HG02870 (cell line): ENCODE results near the gene KRTAP1-5.
"Not testable (repeated sequence)": the region's sequence is repeated elsewhere in the genome, so short reads cannot be mapped to it uniquely, and the experiment has no call there.

ENCODE experiments used
- ATAC-seq: cut with Tn5 transposase; IDR thresholded peaks from one replicate; pipeline ENCODE4 v1.9.1; 2021; ENCODE audit warnings: mild to moderate bottlenecking, moderate library complexity; ENCODE audit not compliant: unreplicated experiment

The KRTAP1-5 gene

DNA sequence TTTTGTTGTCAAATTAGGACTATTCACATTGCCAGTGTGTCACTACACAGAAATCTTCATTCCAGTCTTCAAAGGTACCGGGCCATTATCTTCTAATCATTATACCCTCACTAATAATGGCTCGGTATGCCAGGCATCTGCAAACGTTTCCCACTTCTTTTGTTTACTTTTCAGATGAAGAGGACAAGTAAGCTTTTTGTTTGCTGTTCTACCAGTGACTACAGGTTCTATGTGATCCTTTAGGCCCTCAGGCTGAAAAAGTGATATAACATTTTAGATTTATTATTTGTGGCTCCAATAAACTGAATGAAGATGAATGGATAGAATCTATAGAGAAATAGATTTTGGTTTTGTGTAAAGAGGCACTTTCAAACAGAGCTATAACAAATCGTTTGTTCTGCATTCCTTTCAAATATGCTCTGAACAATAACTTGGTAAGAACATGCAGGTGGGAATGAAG, 17.7 kb downstream of the KRTAP1-5 start:
- no peak for ATAC-seq

DNA sequence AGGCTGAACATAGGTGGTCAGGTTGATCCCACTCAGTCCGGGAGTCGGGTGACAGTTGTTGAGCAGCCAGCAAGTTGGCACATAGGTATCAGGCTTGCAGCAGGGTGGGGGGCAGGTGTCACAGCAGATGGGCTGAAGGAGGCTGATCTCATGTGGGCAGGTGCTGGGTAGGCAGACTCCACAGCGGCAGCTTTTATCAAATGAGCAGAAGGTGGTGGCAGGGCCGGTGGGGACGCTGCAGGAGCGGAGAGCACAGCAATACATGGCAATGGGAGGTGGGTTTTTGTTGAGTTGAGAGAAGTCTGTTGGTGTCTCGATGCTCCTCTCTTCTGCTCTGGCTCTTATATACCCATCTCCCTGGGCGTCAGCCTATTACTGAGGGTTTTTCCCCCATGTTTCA, 18.2 kb downstream of the KRTAP1-5 start, which contains the start of gene KRTAP3-1:
Gene KRTAP3-1, minus strand, starts transcription at position 318 of the 400 bp plus-strand sequence. Its CDS starts 54 bp downstream, at position 264.
- ATAC-seq = no peak

DNA sequence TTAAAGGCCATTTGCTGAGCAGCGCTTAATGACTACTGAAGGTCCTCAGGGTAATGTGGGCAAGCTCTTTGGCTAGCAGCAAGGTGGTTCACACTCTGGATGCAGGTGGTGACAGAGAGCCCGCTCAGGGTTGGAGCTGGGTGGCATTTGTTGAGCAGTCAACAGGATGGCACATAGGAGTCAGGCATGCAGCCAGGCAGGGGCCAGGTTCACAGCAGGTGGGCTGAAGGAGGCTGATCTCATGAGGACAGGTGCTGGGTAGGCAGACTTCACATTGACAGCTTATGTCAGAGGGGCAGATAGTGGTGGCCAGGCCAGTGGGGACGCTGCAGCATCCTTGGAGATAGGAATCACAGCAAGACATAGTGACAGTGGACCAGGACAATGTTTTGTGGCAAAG, 22.6 kb downstream of the KRTAP1-5 start:
- ATAC-seq = no peak

DNA sequence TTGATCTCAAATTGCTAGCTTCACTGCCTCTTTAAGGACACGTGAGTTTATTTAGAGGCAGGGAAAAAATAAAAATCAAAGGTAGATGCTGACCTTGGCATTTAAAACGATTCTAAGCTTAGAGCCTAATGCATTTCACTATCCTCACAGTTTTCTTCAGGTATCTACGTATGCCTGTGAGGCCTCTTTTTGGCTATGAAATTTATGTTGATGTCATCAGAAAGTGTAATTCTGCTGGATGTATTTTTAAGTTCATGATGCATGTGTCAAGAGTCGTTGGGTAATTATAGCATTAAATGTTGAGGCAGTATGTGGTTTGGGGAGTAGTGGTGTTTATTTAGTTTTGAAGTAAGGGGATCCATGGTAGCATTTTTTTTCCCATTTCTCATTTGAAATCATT, 23.1 kb downstream of the KRTAP1-5 start:
- ATAC-seq = no peak

DNA sequence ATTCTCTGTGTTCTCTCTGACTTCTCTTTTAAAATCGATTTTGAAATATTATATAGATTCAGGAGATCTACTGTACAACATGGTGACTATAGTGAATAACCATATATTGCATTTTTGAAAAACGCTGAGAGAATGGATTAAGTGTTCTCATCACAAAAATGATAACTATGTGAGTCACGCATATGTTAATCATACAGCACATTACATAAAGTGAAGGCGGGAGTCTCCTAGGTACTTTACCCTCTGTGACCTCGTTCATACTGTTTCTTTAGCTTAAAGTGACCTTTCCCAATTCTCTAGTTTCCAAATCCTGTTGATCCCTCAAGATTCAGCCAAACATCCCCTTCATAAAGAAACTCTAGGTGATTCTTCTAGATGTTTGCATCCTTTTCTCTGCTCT, 24.2 kb downstream of the KRTAP1-5 start:
- ATAC-seq = no peak

DNA sequence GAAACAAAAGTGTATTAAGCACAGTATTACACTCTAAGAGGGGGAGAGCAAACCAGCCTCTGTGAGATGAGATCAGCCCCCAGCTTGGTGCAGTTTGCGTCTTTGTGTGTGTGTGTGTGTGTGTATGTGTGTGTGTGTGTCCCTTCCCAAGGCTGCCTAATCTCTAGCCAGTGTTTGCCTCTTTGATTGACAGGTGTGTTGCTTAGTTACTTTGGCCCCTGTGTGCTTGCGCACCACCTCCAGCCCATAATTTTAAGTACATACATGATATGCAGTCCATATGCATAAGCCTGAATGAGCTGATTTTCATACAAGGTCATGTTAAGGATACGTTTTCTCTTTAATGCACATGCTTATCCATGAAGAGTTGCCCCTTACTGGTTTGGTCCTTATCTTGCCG, 25.2 kb downstream of the KRTAP1-5 start:
- ATAC-seq = no peak

DNA sequence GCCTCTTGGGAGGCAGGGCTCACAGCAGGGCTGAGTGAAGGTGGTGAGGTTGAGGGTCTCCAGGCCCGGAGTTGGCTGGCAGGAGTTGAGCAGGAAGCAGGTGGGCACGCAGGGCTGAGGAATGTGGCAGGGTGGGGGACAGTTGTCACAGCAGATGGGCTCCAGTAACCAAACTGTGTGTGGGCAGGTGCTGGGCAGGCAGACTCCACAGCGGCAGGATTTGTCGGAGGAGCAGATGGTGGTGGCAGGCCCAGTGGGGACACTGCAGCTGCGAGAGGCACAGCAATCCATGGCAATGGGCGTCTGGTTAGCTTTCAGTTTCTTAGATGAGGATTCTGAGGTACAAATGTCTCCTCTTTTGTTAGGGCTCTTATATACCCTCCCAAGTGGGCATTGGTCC, 27.4 kb downstream of the KRTAP1-5 start, which contains the start of gene KRTAP3-2:
Gene KRTAP3-2, minus strand, starts transcription at position 344 of the 400 bp plus-strand sequence. Its CDS starts 53 bp downstream, at position 291.
- not testable (repeated sequence) for ATAC-seq

DNA sequence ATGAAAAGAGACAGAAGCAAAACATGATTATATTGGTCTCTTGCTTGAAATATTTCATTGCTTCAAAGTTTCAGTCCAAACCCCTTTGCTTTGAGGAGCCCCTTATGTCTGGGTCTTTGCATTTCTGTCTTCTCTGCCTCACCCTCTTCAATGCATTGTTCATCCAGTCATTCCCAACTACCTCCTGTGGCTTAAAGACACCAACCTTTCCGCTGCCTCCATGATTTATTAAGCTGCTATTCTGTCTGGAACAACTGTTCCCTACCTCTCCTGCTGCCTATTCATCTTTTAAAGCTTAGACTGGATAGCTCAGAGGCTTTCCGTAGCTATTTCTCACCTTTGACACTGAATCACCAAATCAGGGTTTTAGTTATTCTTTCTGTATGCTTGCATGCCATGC, 29.6 kb downstream of the KRTAP1-5 start:
- no peak for ATAC-seq

DNA sequence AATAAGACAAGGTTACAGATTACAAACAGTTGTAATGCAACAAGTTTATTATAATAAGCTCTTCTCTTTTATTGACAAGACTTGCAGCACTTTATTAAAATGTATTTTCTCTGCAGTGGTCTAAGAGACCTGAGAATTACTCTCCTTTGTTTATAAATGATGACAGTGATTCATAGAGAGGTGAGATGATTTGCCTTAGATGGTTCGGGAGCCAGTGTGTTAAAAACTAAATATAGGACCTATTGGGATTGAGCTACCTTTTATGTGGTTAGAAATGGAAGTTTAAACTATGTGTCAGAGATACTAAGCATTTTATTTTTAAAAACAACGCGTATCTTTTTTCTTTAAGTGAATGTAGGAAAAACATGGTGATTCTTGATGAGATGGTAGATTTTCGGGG, 30.2 kb downstream of the KRTAP1-5 start:
- no peak for ATAC-seq

DNA sequence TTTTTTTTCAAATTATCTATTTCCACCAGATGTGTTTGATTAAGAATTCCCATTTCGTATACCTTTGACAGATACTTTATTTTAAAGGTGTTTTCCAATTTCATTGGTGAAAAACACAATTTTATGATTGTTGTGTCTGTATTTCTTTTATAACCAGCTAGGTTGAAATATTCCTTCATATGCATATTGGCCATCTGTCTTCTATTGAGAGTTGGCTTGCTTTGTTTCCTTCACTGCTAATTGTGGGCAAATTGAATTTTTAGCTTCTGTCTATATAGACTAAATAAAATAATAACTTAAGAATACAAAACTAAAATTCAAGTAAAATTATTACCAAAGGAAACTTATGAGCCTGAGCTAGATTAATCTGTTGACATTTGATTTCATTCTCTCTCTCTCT, 31.9 kb downstream of the KRTAP1-5 start:
- ATAC-seq = no peak

DNA sequence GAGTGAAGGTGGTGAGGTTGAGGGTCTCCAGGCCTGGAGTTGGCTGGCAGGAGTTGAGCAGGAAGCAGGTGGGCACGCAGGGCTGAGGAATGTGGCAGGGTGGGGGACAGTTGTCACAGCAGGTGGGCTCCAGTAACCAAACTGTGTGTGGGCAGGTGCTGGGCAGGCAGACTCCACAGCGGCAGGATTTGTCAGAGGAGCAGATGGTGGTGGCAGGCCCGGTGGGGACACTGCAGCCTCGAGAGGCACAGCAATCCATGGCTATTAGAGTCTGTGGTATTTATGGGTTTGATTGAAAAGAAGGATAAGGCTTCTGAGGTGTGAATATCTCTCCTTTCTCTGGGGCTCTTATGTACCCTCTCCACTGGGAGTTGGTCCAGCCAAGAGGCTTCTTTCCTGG, 33.2 kb downstream of the KRTAP1-5 start, which contains the start of gene KRTAP3-3:
Gene KRTAP3-3, minus strand, starts transcription at position 326 of the 400 bp plus-strand sequence. Its CDS starts 67 bp downstream, at position 259.
- ATAC-seq = no peak

DNA sequence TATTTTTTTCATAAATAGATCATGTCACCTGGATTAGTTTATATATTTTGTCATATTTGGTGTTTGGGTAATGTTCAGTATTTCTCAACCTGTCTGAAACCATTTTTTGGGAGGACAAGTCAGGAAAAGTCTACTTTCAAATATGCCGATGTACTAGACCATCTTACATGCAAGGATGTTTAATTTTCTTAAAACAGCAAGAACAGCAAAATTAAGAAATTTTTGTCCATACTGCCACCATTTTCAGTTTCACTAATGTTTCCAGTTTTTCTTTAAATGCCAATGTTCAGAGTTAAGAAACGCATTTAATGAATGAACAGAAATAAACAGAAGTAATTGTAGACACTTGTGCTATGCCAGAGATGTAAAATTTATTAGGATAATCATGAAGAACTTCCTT, 33.9 kb downstream of the KRTAP1-5 start:
- no peak for ATAC-seq

DNA sequence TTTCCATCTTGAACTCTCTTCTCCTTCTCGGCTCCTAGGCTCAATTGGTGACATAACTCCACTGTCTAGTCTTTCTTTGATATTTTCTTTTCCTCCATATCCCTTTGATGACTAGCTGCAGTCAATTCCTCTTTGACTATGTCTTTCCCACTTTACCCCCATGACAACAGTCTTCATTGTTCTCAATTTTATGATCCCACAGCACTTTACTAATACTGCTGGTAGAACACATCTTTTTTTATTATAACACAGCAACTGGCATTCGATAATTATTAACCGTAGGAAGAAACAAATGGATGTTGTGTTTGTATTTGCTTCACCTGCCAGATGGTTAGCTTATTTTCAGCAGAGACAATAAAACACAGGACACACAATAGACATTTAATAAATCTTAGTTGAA, 34.3 kb downstream of the KRTAP1-5 start:
- no peak for ATAC-seq

DNA sequence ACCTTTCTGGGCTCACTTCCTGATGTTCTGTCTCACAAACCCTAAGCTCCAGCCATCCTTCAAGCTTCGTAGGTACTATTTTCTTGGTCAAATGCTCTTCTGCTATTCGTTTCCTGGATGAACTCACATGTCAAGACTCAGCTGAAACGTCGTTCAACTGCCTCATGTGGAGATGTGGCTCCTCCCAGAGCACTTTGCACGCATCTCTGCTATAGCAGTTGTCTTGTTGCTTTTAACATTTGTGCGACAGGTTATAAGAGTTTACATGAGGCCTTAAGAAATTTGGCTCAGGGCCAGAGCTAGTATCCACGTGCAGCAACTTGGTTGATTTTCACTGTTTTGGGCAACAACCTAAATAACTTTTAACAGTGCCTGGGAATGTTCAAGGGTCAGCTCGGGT, 40.1 kb downstream of the KRTAP1-5 start:
- no peak for ATAC-seq

DNA sequence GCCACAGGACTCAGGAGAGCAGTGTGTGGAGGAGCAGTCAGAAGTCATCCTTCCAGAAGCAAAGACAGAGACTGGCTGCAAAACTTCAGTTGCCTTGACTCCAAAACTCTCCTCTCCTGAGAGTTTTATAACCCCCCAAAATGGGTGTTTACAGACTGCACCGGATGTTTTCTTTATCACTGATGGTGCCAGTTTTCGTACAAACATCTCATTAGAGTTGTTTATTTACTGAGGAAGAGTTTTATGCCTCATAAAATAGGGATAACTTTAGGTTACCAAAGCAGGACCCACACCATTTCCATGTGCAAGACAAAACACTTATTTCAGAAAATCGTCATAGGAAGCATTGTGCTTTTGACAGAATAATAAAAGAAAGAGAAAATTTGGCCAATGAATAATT, 42.8 kb downstream of the KRTAP1-5 start, which contains the start of gene KRT40:
Gene KRT40, minus strand, starts transcription at position 101 of the 400 bp plus-strand sequence. Its CDS starts 53 bp downstream, at position 48.
- ATAC-seq = no peak

DNA sequence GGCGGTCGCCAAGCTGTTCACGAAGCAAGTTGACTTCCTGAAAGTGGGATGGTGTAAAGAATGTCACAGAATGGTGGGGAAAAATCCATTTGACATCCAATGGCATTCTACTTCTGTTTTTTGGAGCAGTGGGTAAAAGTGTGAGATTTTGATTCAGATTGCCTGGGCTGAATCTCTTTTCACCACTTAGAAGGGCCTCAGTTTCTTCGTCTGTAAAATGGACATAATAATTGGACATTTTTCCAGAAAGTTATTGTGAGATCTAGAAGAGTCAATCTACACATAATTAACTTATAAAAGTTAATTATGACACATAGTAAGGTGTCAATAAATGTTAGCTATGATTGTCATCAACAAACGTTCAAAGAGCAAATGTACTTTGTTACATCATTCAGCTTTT, 45.9 kb downstream of the KRTAP1-5 start:
- no peak for ATAC-seq

DNA sequence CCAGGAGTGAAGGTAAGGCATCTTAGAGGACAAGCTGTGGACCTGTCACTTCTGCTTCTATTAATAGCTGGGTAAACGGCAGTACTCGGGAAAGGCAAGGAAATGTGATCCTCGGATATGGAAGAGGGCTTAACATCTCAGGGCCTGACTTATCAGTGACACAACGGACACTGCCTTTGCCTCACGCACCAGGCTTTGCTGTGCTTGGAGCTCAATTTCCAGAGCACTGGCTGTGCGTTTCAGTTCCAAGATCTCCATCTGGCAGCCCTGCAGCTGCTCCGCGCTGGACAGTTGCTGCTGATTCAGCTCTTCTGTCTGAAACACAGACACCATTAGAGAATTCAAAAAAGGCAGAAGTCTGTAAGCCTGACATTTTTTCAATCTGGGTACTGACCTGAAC, 46.4 kb downstream of the KRTAP1-5 start:
- no peak for ATAC-seq

DNA sequence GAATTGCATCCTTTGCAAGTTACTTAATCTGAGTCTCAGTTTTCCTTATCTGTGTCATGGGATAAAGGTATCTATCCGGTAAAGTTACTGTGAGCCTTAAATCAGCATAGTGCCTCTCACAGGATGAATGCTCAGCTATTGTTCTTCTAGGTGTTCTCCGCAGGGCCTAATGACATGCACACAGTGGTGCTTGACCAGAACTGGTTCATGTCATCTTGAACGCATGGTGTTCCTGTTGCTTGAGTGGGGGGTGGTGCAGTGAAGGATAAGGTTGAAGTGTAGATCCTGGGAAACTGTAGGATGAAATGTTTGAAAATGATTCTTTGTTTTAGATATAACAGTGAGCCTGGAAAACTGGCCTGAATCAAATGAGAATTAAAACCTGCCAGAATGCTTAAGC, 46.9 kb downstream of the KRTAP1-5 start:
- no peak for ATAC-seq

DNA sequence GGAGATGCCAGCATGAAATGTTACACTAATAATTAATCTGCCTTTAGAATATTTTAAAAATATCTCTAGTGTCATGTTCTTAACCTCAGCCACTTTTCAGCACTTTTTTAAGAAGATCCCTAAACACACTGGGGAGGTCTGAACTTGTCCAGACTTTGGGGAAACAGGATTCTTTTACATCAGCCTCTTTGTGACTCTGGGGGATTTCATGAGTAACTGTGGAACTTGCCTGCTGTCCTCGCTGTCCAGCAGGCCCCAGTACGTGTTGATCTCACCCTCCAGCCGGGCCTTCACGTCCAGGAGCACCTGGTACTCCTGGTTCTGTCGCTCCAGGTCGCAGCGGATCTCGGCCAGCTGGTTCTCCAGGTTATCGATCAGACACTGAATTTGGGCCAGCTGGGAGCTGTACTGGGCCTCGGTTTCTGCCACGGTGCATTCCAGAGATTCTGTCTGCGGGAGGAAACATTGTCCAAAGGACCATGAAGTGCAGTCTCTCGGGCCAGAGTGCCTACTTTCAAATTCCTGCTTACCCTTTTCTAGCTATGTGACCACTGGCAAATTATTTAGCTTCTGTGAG, 48.3 kb downstream of the KRTAP1-5 start:
- ATAC-seq = no peak
